ENCODE data around the gene PDZD4. TPM values are rescaled to one million over a fixed set of nuclear protein-coding genes. Genes with fewer than 3 reads are reported as not detected.
A peak's percentile ranks its signal among the peaks of the same experiment; 100 is the strongest.

The PDZD4 gene
- total RNA-seq, 1 experiment from 2014 or later: 120 TPM

DNA sequence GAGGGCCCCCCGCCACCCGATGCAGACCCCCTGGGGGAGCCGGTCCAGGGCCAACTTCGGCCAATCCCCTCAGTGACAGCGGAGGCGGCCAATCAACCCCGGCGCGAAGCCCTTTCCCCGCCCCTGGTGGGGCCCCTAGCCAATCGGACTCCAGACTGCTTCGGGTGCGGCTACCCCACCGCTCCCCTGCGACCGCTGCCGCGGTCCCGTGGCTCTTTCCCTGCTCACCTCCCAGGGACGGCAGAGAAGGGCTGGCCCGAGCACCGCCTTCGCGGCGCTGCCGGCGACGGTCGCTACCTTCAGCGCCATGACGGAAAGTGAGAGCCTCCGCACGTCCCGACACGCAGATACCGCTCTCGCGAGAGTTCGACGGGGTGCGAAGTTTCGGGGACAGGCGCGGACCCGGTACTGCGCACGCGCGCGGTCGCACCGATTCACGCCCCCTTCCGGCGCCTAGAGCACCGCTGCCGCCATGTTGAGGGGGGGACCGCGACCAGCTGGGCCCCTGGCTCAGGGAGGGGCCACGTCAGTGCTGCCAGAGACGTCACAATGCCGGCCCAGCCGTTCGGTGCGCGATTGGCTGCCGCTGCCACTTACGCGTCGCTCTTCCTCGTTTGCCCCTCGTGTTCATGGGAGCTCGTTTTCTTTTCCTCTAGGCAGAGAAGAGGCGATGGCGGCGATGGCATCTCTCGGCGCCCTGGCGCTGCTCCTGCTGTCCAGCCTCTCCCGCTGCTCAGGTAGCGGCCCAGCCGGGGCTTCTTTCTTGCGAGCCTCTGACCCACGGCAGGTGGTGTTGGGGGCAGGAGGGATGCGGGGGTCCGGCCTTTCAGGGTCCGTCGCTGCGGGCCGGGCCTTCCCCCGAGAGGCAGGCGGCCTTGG is 36.1 kb downstream of the PDZD4 start, which contains the start of the genes IDH3G and SSR4 (continued):
- TF ChIP-seq EMX1 (CRISPR knock-in tag; IDR thresholded peaks at IDR 0.05) (no peak), IRF2 (CRISPR knock-in tag; IDR thresholded peaks at IDR 0.05; ENCODE audit: borderline replicate concordance, low read depth) (no peak), HMGA2 (CRISPR knock-in tag; IDR thresholded peaks at IDR 0.05) (no peak), CREM (CRISPR knock-in tag; IDR thresholded peaks at IDR 0.05) (peak; percentile 77; the same call in 1 of the 2 replicates), ZNF232 (CRISPR knock-in tag; IDR thresholded peaks at IDR 0.05) (0 out of 2 replicates have a peak, but pooled peaks have one; percentile 42), TEAD1 (CRISPR knock-in tag; IDR thresholded peaks at IDR 0.05) (peak; percentile 22; the same call in 1 of the 2 replicates), JAZF1 (CRISPR knock-in tag; IDR thresholded peaks at IDR 0.05) (no peak), ELF4 (CRISPR knock-in tag; IDR thresholded peaks at IDR 0.05; ENCODE audit: low read depth) (no peak), SP1 (CRISPR knock-in tag; conservative IDR thresholded peaks at IDR 0.05) (peak; percentile 86), FOXP1 (CRISPR knock-in tag; IDR thresholded peaks at IDR 0.05; ENCODE audit: borderline replicate concordance) (0 out of 2 replicates have a peak, but pooled peaks have one; percentile 42)
- TF ChIP-seq, protein P1, sequence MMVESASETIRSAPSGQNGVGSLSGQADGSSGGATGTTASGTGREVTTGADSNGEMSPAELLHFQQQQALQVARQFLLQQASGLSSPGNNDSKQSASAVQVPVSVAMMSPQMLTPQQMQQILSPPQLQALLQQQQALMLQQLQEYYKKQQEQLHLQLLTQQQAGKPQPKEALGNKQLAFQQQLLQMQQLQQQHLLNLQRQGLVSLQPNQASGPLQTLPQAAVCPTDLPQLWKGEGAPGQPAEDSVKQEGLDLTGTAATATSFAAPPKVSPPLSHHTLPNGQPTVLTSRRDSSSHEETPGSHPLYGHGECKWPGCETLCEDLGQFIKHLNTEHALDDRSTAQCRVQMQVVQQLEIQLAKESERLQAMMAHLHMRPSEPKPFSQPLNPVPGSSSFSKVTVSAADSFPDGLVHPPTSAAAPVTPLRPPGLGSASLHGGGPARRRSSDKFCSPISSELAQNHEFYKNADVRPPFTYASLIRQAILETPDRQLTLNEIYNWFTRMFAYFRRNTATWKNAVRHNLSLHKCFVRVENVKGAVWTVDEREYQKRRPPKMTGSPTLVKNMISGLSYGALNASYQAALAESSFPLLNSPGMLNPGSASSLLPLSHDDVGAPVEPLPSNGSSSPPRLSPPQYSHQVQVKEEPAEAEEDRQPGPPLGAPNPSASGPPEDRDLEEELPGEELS (CRISPR knock-in tag; IDR thresholded peaks at IDR 0.05): no peak; the same call in 1 of the 2 replicates
- TF ChIP-seq, protein P2, sequence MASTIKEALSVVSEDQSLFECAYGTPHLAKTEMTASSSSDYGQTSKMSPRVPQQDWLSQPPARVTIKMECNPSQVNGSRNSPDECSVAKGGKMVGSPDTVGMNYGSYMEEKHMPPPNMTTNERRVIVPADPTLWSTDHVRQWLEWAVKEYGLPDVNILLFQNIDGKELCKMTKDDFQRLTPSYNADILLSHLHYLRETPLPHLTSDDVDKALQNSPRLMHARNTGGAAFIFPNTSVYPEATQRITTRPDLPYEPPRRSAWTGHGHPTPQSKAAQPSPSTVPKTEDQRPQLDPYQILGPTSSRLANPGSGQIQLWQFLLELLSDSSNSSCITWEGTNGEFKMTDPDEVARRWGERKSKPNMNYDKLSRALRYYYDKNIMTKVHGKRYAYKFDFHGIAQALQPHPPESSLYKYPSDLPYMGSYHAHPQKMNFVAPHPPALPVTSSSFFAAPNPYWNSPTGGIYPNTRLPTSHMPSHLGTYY (CRISPR knock-in tag; IDR thresholded peaks at IDR 0.05): no peak
- TF ChIP-seq, protein P3, sequence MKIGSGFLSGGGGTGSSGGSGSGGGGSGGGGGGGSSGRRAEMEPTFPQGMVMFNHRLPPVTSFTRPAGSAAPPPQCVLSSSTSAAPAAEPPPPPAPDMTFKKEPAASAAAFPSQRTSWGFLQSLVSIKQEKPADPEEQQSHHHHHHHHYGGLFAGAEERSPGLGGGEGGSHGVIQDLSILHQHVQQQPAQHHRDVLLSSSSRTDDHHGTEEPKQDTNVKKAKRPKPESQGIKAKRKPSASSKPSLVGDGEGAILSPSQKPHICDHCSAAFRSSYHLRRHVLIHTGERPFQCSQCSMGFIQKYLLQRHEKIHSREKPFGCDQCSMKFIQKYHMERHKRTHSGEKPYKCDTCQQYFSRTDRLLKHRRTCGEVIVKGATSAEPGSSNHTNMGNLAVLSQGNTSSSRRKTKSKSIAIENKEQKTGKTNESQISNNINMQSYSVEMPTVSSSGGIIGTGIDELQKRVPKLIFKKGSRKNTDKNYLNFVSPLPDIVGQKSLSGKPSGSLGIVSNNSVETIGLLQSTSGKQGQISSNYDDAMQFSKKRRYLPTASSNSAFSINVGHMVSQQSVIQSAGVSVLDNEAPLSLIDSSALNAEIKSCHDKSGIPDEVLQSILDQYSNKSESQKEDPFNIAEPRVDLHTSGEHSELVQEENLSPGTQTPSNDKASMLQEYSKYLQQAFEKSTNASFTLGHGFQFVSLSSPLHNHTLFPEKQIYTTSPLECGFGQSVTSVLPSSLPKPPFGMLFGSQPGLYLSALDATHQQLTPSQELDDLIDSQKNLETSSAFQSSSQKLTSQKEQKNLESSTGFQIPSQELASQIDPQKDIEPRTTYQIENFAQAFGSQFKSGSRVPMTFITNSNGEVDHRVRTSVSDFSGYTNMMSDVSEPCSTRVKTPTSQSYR (CRISPR knock-in tag; IDR thresholded peaks at IDR 0.05): no peak
- TF ChIP-seq, protein P4, sequence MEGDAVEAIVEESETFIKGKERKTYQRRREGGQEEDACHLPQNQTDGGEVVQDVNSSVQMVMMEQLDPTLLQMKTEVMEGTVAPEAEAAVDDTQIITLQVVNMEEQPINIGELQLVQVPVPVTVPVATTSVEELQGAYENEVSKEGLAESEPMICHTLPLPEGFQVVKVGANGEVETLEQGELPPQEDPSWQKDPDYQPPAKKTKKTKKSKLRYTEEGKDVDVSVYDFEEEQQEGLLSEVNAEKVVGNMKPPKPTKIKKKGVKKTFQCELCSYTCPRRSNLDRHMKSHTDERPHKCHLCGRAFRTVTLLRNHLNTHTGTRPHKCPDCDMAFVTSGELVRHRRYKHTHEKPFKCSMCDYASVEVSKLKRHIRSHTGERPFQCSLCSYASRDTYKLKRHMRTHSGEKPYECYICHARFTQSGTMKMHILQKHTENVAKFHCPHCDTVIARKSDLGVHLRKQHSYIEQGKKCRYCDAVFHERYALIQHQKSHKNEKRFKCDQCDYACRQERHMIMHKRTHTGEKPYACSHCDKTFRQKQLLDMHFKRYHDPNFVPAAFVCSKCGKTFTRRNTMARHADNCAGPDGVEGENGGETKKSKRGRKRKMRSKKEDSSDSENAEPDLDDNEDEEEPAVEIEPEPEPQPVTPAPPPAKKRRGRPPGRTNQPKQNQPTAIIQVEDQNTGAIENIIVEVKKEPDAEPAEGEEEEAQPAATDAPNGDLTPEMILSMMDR (IDR thresholded peaks at IDR 0.05): no peak
- TF ChIP-seq, protein P5, sequence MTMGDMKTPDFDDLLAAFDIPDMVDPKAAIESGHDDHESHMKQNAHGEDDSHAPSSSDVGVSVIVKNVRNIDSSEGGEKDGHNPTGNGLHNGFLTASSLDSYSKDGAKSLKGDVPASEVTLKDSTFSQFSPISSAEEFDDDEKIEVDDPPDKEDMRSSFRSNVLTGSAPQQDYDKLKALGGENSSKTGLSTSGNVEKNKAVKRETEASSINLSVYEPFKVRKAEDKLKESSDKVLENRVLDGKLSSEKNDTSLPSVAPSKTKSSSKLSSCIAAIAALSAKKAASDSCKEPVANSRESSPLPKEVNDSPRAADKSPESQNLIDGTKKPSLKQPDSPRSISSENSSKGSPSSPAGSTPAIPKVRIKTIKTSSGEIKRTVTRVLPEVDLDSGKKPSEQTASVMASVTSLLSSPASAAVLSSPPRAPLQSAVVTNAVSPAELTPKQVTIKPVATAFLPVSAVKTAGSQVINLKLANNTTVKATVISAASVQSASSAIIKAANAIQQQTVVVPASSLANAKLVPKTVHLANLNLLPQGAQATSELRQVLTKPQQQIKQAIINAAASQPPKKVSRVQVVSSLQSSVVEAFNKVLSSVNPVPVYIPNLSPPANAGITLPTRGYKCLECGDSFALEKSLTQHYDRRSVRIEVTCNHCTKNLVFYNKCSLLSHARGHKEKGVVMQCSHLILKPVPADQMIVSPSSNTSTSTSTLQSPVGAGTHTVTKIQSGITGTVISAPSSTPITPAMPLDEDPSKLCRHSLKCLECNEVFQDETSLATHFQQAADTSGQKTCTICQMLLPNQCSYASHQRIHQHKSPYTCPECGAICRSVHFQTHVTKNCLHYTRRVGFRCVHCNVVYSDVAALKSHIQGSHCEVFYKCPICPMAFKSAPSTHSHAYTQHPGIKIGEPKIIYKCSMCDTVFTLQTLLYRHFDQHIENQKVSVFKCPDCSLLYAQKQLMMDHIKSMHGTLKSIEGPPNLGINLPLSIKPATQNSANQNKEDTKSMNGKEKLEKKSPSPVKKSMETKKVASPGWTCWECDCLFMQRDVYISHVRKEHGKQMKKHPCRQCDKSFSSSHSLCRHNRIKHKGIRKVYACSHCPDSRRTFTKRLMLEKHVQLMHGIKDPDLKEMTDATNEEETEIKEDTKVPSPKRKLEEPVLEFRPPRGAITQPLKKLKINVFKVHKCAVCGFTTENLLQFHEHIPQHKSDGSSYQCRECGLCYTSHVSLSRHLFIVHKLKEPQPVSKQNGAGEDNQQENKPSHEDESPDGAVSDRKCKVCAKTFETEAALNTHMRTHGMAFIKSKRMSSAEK (CRISPR knock-in tag; IDR thresholded peaks at IDR 0.05; ENCODE audit: borderline replicate concordance): no peak

Data from WTC11 (cell line).